Breast epithelium (tissue), 3 donors: ENCODE results near the gene FATE1.

ENCODE experiments used
- POLR2A ChIP-seq: fragments of 450-650 bp; IDR thresholded peaks from one replicate; pipeline ENCODE4 v1.6.1; 2016; ENCODE audit warnings: antibody characterized with exemption, mild to moderate bottlenecking, moderate library complexity
- POLR2AphosphoS5 ChIP-seq, 3 donors: sonication (generic); formaldehyde crosslinking; IDR thresholded peaks; one replicate each; pipeline ENCODE4 v1.6.1; 2017; ENCODE audit warnings: antibody characterized with exemption in 3 of 3
- TF ChIP-seq, protein P1 (sequence below), 3 donors: fragments of 450-650 bp; IDR thresholded peaks; one replicate each; pipeline ENCODE4 v1.5.1; 2016 to 2017; ENCODE audit warnings: antibody characterized with exemption in 3 of 3, mild to moderate bottlenecking in 3 of 3, moderate library complexity in 3 of 3

DNA sequence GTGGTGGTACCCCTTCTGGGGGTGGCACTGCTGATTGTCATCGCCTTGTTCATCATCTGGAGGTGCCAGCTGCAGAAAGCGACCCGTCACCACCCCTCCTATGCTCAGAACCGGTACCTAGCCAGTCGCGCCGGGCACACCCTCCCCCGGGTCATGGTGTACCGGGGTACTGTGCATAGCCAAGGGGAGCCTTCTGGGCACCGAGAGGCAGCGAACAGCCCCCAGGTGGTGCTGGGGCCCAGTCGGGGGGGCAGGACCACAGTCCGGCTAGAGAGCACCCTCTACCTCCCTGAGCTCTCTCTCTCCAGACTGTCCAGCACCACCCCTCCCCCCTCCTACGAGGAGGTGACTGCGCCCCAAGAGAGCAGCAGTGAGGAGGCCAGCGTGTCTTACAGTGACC, 15.3 kb upstream of the FATE1 start:
- TF ChIP-seq, protein P1, sequence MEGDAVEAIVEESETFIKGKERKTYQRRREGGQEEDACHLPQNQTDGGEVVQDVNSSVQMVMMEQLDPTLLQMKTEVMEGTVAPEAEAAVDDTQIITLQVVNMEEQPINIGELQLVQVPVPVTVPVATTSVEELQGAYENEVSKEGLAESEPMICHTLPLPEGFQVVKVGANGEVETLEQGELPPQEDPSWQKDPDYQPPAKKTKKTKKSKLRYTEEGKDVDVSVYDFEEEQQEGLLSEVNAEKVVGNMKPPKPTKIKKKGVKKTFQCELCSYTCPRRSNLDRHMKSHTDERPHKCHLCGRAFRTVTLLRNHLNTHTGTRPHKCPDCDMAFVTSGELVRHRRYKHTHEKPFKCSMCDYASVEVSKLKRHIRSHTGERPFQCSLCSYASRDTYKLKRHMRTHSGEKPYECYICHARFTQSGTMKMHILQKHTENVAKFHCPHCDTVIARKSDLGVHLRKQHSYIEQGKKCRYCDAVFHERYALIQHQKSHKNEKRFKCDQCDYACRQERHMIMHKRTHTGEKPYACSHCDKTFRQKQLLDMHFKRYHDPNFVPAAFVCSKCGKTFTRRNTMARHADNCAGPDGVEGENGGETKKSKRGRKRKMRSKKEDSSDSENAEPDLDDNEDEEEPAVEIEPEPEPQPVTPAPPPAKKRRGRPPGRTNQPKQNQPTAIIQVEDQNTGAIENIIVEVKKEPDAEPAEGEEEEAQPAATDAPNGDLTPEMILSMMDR (IDR thresholded peaks at IDR 0.05), result no peak
- TF ChIP-seq POLR2A (no peak), POLR2AphosphoS5 (IDR thresholded peaks at IDR 0.05) (no peak)
